Brain microvascular endothelial cell (primary cell): ENCODE results near the gene NUFIP1.

Source experiments
- DNase-seq: peaks from one replicate; pipeline ENCODE4 v3.0.0-alpha.2; 2020
- H3K27ac ChIP-seq: fragments of 250-450 bp; sonication (Bioruptor Pico); 2 replicates; pipeline ENCODE4 v1.5.1; 2020; ENCODE audit warnings: mild to moderate bottlenecking, moderate library complexity
- H3K27me3 ChIP-seq: fragments of 250-450 bp; sonication (Bioruptor Pico); replicated peaks from 2 replicates; pipeline ENCODE4 v1.5.1; 2020; ENCODE audit warnings: mild to moderate bottlenecking
- H3K36me3 ChIP-seq: fragments of 250-450 bp; sonication (Bioruptor Pico); replicated peaks from 2 replicates; pipeline ENCODE4 v1.5.1; 2020; ENCODE audit warnings: mild to moderate bottlenecking
- H3K4me3 ChIP-seq: 2 replicates; pipeline ENCODE4 v1.5.1; 2011; ENCODE audit warnings: low read depth, mild to moderate bottlenecking, control low read depth, low read length, moderate library complexity
- CTCF ChIP-seq: IDR thresholded peaks from 2 replicates; pipeline ENCODE4 v1.5.1; 2011; ENCODE audit warnings: low read depth, mild to moderate bottlenecking, moderate library complexity, low read length, control low read depth, inconsistent platforms; ENCODE audit errors: missing control alignments
- in situ Hi-C: cut with HindIII; loops from 2 replicates; pipeline ENCODE4 v1.10.0; 2017; ENCODE audit warnings: low sequenced_read_pairs, low pct_ligation_motif_present

The NUFIP1 gene

GRCh38 chr13:44930963-44931623, 58.2 kb downstream of the NUFIP1 start:
- Histone ChIP-seq H3K27ac (no peak overlapping the region), H3K4me3 (no peak overlapping the region), H3K36me3 (no peaks in the 10 kb centered on the region), H3K27me3 (no peaks in the 10 kb centered on the region)
- no peak for TF ChIP-seq CTCF
- DNase-seq = peak; percentile 44
- in situ Hi-C loops = no loop called here

GRCh38 chr13:44930280-44930679, 59.0 kb downstream of the NUFIP1 start:
- Histone ChIP-seq H3K27ac (no peak overlapping the region), H3K4me3 (no peak overlapping the region), H3K27me3 (no peaks in the 10 kb centered on the region), H3K36me3 (no peaks in the 10 kb centered on the region)
- no peak for TF ChIP-seq CTCF
- in situ Hi-C loops = no loop called here
- no peak for DNase-seq

- TF ChIP-seq CTCF = no peak
- H3K4me3 ChIP-seq = no peak overlapping the region
- in situ Hi-C loops = no loop called here
- H3K27ac ChIP-seq = no peak overlapping the region
- H3K36me3 ChIP-seq = no peaks in the 10 kb centered on the region
- no peaks in the 10 kb centered on the region for H3K27me3 ChIP-seq
- no peak for DNase-seq
These were observed 59.6 kb downstream of the NUFIP1 start for GRCh38 chr13:44929692-44930091.

- H3K27me3 ChIP-seq = no peaks in the 10 kb centered on the region
- H3K4me3 ChIP-seq = no peak overlapping the region
- no peak overlapping the region for H3K27ac ChIP-seq
- in situ Hi-C loops = no loop called here
- no peak for DNase-seq
- no peaks in the 10 kb centered on the region for H3K36me3 ChIP-seq
- TF ChIP-seq CTCF = no peak
These were observed 61.3 kb downstream of the NUFIP1 start for GRCh38 chr13:44927968-44928367.

- no peaks in the 10 kb centered on the region for H3K36me3 ChIP-seq
- peak overlapping the region; percentile 89 for H3K27ac ChIP-seq
- no peak overlapping the region for H3K4me3 ChIP-seq
- no peaks in the 10 kb centered on the region for H3K27me3 ChIP-seq
- DNase-seq = peak; percentile 89
- in situ Hi-C loops = no loop called here
- TF ChIP-seq CTCF = no peak
These were observed 67.1 kb downstream of the NUFIP1 start for GRCh38 chr13:44921931-44922758.
